K562 (cell line): ENCODE data around the gene DACT3. TPM values are rescaled to one million over a fixed set of nuclear protein-coding genes. Genes with fewer than 3 reads are reported as not detected.

Experiments
- ATAC-seq: fragments of 200-7000 bp; cut with Tn5 transposase; 3 replicates; pipeline ENCODE4 v1.9.1; 2020; ENCODE audit warnings: moderate library complexity
- BruUV-seq: library from RNA; stranded (reverse); fragments of 400-500 nt; replicated peaks from 2 replicates; lab custom pipeline; 2021; lab: Mats Ljungman, UMichigan
- CTCF ChIA-PET: fragments of 300-600 bp; formaldehyde crosslinking; extraction: SDS; loops from one replicate; lab custom pipeline; 2021; ENCODE audit warnings: low intra/inter-chr PET ratio; lab: Yijun Ruan, JAX
- POLR2A ChIA-PET: fragments of 300-600, 350-650 bp; sonication (Branson Sonifier 250); formaldehyde crosslinking; extraction: SDS; loops from one replicate; lab custom pipeline; 2021; ENCODE audit warnings: antibody characterized with exemption, inconsistent platforms; lab: Yijun Ruan, JAX
- DNase-seq, 4 experiments: peaks; one replicate each; pipeline versions ENCODE4 v3.0.0 to v3.0.0-alpha.2; 2011 to 2018; ENCODE audit warnings: low spot score in 3 of 4, mixed read lengths in 3 of 4; ENCODE audit errors: extremely low read depth in 1 of 4
- FAIRE-seq: peaks from 2 replicates; lab custom pipeline; 2011; peaks lifted over from hg19 to GRCh38; lab: Jason Lieb, UNC
- H2AFZ ChIP-seq: 2 replicates; pipeline ENCODE4 v1.6.0; 2011; ENCODE audit warnings: low read depth, low read length, control low read depth, inconsistent platforms
- H3K27ac ChIP-seq: fragments of 200-600 bp; 3 replicates; pipeline ENCODE4 v1.8.0; 2011; ENCODE audit warnings: low read depth, mild to moderate bottlenecking, control low read depth, inconsistent platforms, low read length, moderate library complexity, mixed read lengths; ENCODE audit errors: extremely low read depth
- H3K27me3 ChIP-seq, 2 experiments: fragments of 300-600 bp in 1 of 2; 2 replicates in 1 of 2; 3 replicates in 1 of 2; pipeline versions ENCODE4 v1.6.0 to v1.8.0; 2011; ENCODE audit warnings: inconsistent platforms in 2 of 2, low read length in 2 of 2, mild to moderate bottlenecking in 1 of 2, mixed read lengths in 1 of 2, moderate library complexity in 1 of 2; ENCODE audit not compliant: control insufficient read depth in 2 of 2, insufficient read depth in 2 of 2
- H3K36me3 ChIP-seq: fragments of 300-600 bp; 3 replicates; pipeline ENCODE4 v1.8.0; 2011; ENCODE audit warnings: mild to moderate bottlenecking, low read length, inconsistent platforms; ENCODE audit not compliant: control insufficient read depth, insufficient read depth
- H3K4me1 ChIP-seq, 2 experiments: fragments of 200-600 bp in 1 of 2; replicated peaks in 1 of 2; 2 replicates in 1 of 2; 3 replicates in 1 of 2; pipeline versions ENCODE4 v1.5.1 to v1.8.0; 2011; ENCODE audit warnings: inconsistent platforms in 2 of 2, low read length in 2 of 2, mild to moderate bottlenecking in 1 of 2, mixed read lengths in 1 of 2, moderate library complexity in 1 of 2; ENCODE audit not compliant: control insufficient read depth in 2 of 2, insufficient read depth in 2 of 2
- H3K4me2 ChIP-seq: 2 replicates; pipeline ENCODE4 v1.6.1; 2011; ENCODE audit warnings: low read length, control low read depth, inconsistent platforms, mixed read lengths; ENCODE audit not compliant: insufficient read depth
- H3K4me3 ChIP-seq: fragments of 200-600 bp; sonication (generic), shearing (Covaris generic); 2 replicates; pipeline ENCODE4 v1.5.1; 2016; ENCODE audit warnings: control low read depth, inconsistent platforms
- H3K79me2 ChIP-seq: fragments of 200-600 bp; 3 replicates; pipeline ENCODE4 v1.8.0; 2011; ENCODE audit warnings: low read length, inconsistent platforms; ENCODE audit not compliant: control insufficient read depth, insufficient read depth
- H3K9ac ChIP-seq, 2 experiments: 2 replicates each; pipeline versions ENCODE4 v1.6.0 to v1.6.1; 2011; ENCODE audit warnings: low read depth in 2 of 2, low read length in 2 of 2, control low read depth in 1 of 2, inconsistent platforms in 1 of 2, mild to moderate bottlenecking in 1 of 2, mixed read lengths in 1 of 2; ENCODE audit not compliant: insufficient read depth in 1 of 2
- H3K9me1 ChIP-seq: one replicate; pipeline ENCODE4 v1.6.0; 2011; ENCODE audit warnings: inconsistent platforms, mild to moderate bottlenecking, low read length, moderate library complexity; ENCODE audit not compliant: control insufficient read depth, insufficient read depth
- H3K9me3 ChIP-seq: replicated peaks from 2 replicates; pipeline ENCODE4 v1.5.1; 2011; ENCODE audit warnings: low read depth, low read length, inconsistent platforms; ENCODE audit not compliant: control insufficient read depth, insufficient read depth
- H4K20me1 ChIP-seq: replicated peaks from 2 replicates; pipeline ENCODE4 v1.6.1; 2011; ENCODE audit warnings: low read length, inconsistent platforms, mixed read lengths; ENCODE audit not compliant: control insufficient read depth, insufficient read depth
- ASH1L ChIP-seq: fragments of 450-650 bp; IDR thresholded peaks from 2 replicates; pipeline ENCODE4 v1.6.1; 2018; ENCODE audit warnings: borderline replicate concordance, mild to moderate bottlenecking, low read depth; ENCODE audit not compliant: partially characterized antibody
- ATF7 ChIP-seq: fragments of 450-650 bp; IDR thresholded peaks from 2 replicates; pipeline ENCODE4 v1.7.1; 2014; ENCODE audit warnings: mild to moderate bottlenecking, moderate library complexity
- E2F6 ChIP-seq, 2 experiments: IDR thresholded peaks; 2 replicates each; pipeline ENCODE4 v1.6.1; 2011; ENCODE audit warnings: borderline replicate concordance in 1 of 2, control low read depth in 1 of 2, low read depth in 1 of 2, low read length in 1 of 2, mild to moderate bottlenecking in 1 of 2, mixed read lengths in 1 of 2, moderate library complexity in 1 of 2; ENCODE audit not compliant: insufficient read depth in 1 of 2, insufficient read length in 1 of 2, poor library complexity in 1 of 2, severe bottlenecking in 1 of 2; ENCODE audit errors: extremely low read depth in 1 of 2
- IFI16 ChIP-seq: fragments of 250-450 bp; sonication (Bioruptor Pico); IDR thresholded peaks from 2 replicates; pipeline ENCODE4 v2.1.2; 2022; ENCODE audit warnings: mild to moderate bottlenecking, inconsistent platforms
- JUND ChIP-seq, 2 experiments: IDR thresholded peaks; 2 replicates in 1 of 2; 3 replicates in 1 of 2; pipeline ENCODE4 v1.6.1; 2011; ENCODE audit warnings: borderline replicate concordance in 2 of 2, low read depth in 2 of 2, low read length in 2 of 2, improper control_type of control experiment in 1 of 2, missing biosample characterization in 1 of 2, missing genetic modification characterization in 1 of 2, missing genetic modification reagents in 1 of 2
- MECOM ChIP-seq: fragments of 250-450 bp; sonication (Bioruptor Pico); IDR thresholded peaks from 2 replicates; pipeline ENCODE4 v1.8.0; 2022; ENCODE audit warnings: inconsistent platforms
- NELFE ChIP-seq: IDR thresholded peaks from 2 replicates; pipeline ENCODE4 v1.6.1; 2011; ENCODE audit warnings: mild to moderate bottlenecking; ENCODE audit not compliant: insufficient read depth, insufficient read length
- POLR3G ChIP-seq: IDR thresholded peaks from 2 replicates; pipeline ENCODE4 v1.6.1; 2011; ENCODE audit not compliant: insufficient read length, insufficient replicate concordance; ENCODE audit errors: extremely low read depth
- RBFOX2 ChIP-seq: fragments of 200-400 bp; formaldehyde crosslinking; IDR thresholded peaks from 2 replicates; pipeline ENCODE4 v1.6.1; 2017; ENCODE audit warnings: low read depth, mild to moderate bottlenecking, low read length, moderate library complexity
- RBM39 ChIP-seq: fragments of 200-400 bp; formaldehyde crosslinking; optimal IDR thresholded peaks from 2 replicates; pipeline ENCODE3; 2018; ENCODE audit warnings: low read depth, low read length
- SP1 ChIP-seq: sonication (generic); formaldehyde crosslinking; IDR thresholded peaks from 2 replicates; pipeline ENCODE4 v1.8.1; 2022; ENCODE audit warnings: mild to moderate bottlenecking, missing genetic modification reagents
- SUPT5H ChIP-seq: fragments of 450-650 bp; IDR thresholded peaks from 2 replicates; pipeline ENCODE4 v1.6.1; 2016
- TAF15 ChIP-seq: fragments of 200-400 bp; formaldehyde crosslinking; IDR thresholded peaks from 2 replicates; pipeline ENCODE4 v1.6.1; 2017; ENCODE audit warnings: mild to moderate bottlenecking, low read depth, low read length, moderate library complexity
- TCF15 ChIP-seq: fragments of 250-450 bp; sonication (Bioruptor Pico); IDR thresholded peaks from 2 replicates; pipeline ENCODE4 v1.8.0; 2022; ENCODE audit warnings: moderate library complexity, mild to moderate bottlenecking, inconsistent platforms
- ZNF699 ChIP-seq: fragments of 250-450 bp; sonication (Bioruptor Pico); IDR thresholded peaks from 2 replicates; pipeline ENCODE4 v1.8.0; 2021; ENCODE audit warnings: mild to moderate bottlenecking, moderate library complexity; ENCODE audit not compliant: insufficient replicate concordance
- WGBS: fragments of 100-300 bp; shearing (Covaris generic); methylation state at CpG from one replicate; pipeline ENCODE4 v1.1.6; 2016; ENCODE audit warnings: low coverage, mixed read lengths; ENCODE audit not compliant: insufficient coverage; ENCODE audit errors: missing lambda C conversion rate; 5-methylcytosine and 5-hydroxymethylcytosine counted together
- in situ Hi-C: fragments of 300-500 bp; cut with MboI; formaldehyde crosslinking; loops from 4 replicates; pipeline ENCODE4 v1.15.0; 2018; ENCODE audit warnings: inconsistent platforms, mixed read lengths
- intact Hi-C: fragments of 100-400 bp; cut with micrococcal nuclease; formaldehyde crosslinking; loops from 2 replicates; pipeline ENCODE4 v1.14.2; 2022
- polyA plus RNA-seq, 8 experiments: library from polyadenylated mRNA; depleted of rRNA in 4 of 8; stranded (reverse) in 5 of 8; unstranded in 3 of 8; fragments of >200 nt; fragmentation: Nextera tagmentation in 2 of 8; fragmentation: Illumina TruSeq in 1 of 8; extraction: Ambion mirVana in 2 of 8; extraction: Trizol in 1 of 8; gene quantifications; 2 replicates each; pipeline versions ENCODE4 v1.2.1 to v1.2.3, GENCODE V29; 2011 to 2014; ENCODE audit warnings: inconsistent platforms in 1 of 8, missing spikeins in 1 of 8
- total RNA-seq, 7 experiments: library from RNA; depleted of rRNA in 6 of 7; stranded (reverse); fragments of >200 nt in 6 of 7; fragmentation: Illumina TruSeq in 2 of 7; extraction: Trizol in 2 of 7; gene quantifications; 2 replicates each; pipeline versions ENCODE4 v1.2.1 to v1.2.3, GENCODE V29; 2011 to 2021; ENCODE audit warnings: low replicate concordance in 1 of 7
- TF ChIP-seq, protein P1 (sequence below): sonication (generic); formaldehyde crosslinking; IDR thresholded peaks from 2 replicates; pipeline ENCODE4 v1.8.0; 2022; ENCODE audit warnings: missing genetic modification reagents, mild to moderate bottlenecking, moderate library complexity, borderline replicate concordance
- TF ChIP-seq, protein P2 (sequence below): fragments of 200-800 bp; sonication (Bioruptor generic); IDR thresholded peaks from 2 replicates; pipeline ENCODE4 v1.6.1; 2017; ENCODE audit warnings: missing genetic modification characterization, missing compliant biosample characterization

The DACT3 gene
- total and polyA plus RNA-seq, 9 of the 15 experiments (the other 6 are each of a cell fraction or from before 2014, with no cell fraction given): 0.67 to 6.5 (median 3.5) TPM

DNA sequence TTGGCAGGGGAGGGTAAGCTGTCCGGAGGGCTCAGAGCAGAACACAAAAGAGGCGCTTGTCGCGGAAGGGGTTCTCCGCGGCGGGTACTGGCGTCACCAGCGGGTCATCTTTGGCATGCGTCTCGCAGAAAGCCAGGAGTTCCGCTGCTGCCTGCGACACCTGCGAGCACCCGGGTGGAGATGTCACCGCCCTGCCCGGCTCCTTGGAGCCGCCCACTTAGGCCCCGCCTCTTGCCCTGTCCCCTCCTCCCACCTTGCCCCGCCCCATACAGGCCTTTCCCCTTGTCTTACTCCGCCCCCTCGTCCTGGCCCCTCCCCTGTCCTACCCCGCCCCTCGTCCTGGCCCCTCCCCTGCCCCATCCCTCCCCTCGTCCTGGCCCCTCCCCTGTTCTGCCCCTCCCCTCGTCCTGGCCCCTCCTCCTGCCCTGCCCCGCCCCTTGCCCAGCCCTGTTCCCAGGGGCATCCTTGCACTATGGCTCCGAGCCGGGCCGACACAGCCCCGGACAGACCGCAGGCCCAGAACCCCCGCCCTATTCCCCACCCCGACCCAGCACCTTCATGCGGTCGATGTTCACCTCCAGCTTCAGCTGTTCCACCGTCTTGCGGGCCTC is 26.8 kb downstream of the DACT3 start:
- peak overlapping the region; percentile 34 to 88 for H3K9ac ChIP-seq
- peak overlapping the region; percentile 58 for H2AFZ ChIP-seq
- H3K4me3 ChIP-seq: peak overlapping the region; percentile 32
- TF ChIP-seq RBM39 (no peak), MECOM (CRISPR knock-in tag) (no peak), ZNF699 (no peak), SUPT5H (0 out of 2 replicates have a peak, but pooled peaks have one; percentile 21), JUND (IDR thresholded peaks at IDR 0.05; ENCODE audit: borderline replicate concordance, low read depth, low read length) (0 out of 2 replicates have a peak, but pooled peaks have one; percentile 10), JUND (tag; IDR thresholded peaks at IDR 0.05; ENCODE audit: borderline replicate concordance, low read depth, low read length) (no peak), ASH1L (no peak), TAF15 (no peak), NELFE (no peak), TCF15 (CRISPR knock-in tag) (no peak), E2F6 (IDR thresholded peaks at IDR 0.05; ENCODE audit: borderline replicate concordance in 1 of 2, extremely low read depth in 1 of 2, insufficient read depth in 1 of 2, insufficient read length in 1 of 2, low read depth in 1 of 2, low read length in 1 of 2, poor library complexity in 1 of 2, severe bottlenecking in 1 of 2) (peak in 1 of 2 experiments; percentile 40), POLR3G (no peak), SP1 (CRISPR knock-in tag) (peak; percentile 28), RBFOX2 (peak; percentile 46), IFI16 (CRISPR knock-in tag) (no peak), ATF7 (0 out of 2 replicates have a peak, but pooled peaks have one; percentile 19)
- TF ChIP-seq, protein P1, sequence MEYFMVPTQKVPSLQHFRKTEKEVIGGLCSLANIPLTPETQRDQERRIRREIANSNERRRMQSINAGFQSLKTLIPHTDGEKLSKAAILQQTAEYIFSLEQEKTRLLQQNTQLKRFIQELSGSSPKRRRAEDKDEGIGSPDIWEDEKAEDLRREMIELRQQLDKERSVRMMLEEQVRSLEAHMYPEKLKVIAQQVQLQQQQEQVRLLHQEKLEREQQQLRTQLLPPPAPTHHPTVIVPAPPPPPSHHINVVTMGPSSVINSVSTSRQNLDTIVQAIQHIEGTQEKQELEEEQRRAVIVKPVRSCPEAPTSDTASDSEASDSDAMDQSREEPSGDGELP: peak; percentile 58; the same call in 1 of the 2 replicates
- TF ChIP-seq, protein P2, sequence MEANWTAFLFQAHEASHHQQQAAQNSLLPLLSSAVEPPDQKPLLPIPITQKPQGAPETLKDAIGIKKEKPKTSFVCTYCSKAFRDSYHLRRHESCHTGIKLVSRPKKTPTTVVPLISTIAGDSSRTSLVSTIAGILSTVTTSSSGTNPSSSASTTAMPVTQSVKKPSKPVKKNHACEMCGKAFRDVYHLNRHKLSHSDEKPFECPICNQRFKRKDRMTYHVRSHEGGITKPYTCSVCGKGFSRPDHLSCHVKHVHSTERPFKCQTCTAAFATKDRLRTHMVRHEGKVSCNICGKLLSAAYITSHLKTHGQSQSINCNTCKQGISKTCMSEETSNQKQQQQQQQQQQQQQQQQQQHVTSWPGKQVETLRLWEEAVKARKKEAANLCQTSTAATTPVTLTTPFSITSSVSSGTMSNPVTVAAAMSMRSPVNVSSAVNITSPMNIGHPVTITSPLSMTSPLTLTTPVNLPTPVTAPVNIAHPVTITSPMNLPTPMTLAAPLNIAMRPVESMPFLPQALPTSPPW: peak; percentile 61; the same call in 1 of the 2 replicates

More for the DNA sequence above, 26.8 kb downstream of the DACT3 start:
- intact Hi-C loops: loop anchor here (1.0 kb wide), 1 partner anchor 17 kb away; no protein-coding TSS in a partner anchor
- no TSS peak for BruUV-seq
- peak; percentile 83 for ATAC-seq
- peak; percentile 75 for FAIRE-seq
- no peaks in the 10 kb centered on the region for H3K9me3 ChIP-seq
- H3K79me2 ChIP-seq: no peaks in the 10 kb centered on the region
- H3K4me2 ChIP-seq: peak overlapping the region; percentile 88
- in situ Hi-C loops: no loop called here
- no peak overlapping the region for H3K27ac ChIP-seq
- CTCF ChIA-PET: no interaction called here
- WGBS: under 1% methylated on average over 25 of the region's 38 CpGs
- no peaks in the 10 kb centered on the region for H3K36me3 ChIP-seq
- no peaks in the 10 kb centered on the region for H4K20me1 ChIP-seq
- peak; percentile 94 to 98 (median 98) for DNase-seq
- H3K4me1 ChIP-seq: peaks cover 38 to 74% of the 10 kb centered on the region in 2 experiments
- H3K9me1 ChIP-seq: no peaks in the 10 kb centered on the region
- POLR2A ChIA-PET: interaction anchor here (0.6 to 1.5 kb wide), 4 partner anchors 10 to 98 kb away, joined by 3 to 5 read pairs (median 3); partner anchors contain the start of gene PTGIR
- no peaks in the 10 kb centered on the region for H3K27me3 ChIP-seq
